GM12865 (cell line): ENCODE data around the gene PTPRN2.

Experiments used
- DNase-seq: peaks from one replicate; pipeline ENCODE4 v3.0.0; 2010; ENCODE audit warnings: low read depth
- H3K4me3 ChIP-seq: 2 replicates; pipeline ENCODE4 v1.5.1; 2011; ENCODE audit warnings: mild to moderate bottlenecking, low read depth, low read length, control low read depth
- TF ChIP-seq, protein P1 (sequence below): IDR thresholded peaks from 2 replicates; pipeline ENCODE4 v1.5.1; 2011; ENCODE audit warnings: low read length, control low read depth, low read depth, inconsistent platforms; ENCODE audit not compliant: insufficient read depth; ENCODE audit errors: missing control alignments

PTPRN2 gene

GRCh38 chr7:157978766-157979165, 608.9 kb downstream of the PTPRN2 start:
- TF ChIP-seq, protein P1, sequence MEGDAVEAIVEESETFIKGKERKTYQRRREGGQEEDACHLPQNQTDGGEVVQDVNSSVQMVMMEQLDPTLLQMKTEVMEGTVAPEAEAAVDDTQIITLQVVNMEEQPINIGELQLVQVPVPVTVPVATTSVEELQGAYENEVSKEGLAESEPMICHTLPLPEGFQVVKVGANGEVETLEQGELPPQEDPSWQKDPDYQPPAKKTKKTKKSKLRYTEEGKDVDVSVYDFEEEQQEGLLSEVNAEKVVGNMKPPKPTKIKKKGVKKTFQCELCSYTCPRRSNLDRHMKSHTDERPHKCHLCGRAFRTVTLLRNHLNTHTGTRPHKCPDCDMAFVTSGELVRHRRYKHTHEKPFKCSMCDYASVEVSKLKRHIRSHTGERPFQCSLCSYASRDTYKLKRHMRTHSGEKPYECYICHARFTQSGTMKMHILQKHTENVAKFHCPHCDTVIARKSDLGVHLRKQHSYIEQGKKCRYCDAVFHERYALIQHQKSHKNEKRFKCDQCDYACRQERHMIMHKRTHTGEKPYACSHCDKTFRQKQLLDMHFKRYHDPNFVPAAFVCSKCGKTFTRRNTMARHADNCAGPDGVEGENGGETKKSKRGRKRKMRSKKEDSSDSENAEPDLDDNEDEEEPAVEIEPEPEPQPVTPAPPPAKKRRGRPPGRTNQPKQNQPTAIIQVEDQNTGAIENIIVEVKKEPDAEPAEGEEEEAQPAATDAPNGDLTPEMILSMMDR, result no peak
- no peak overlapping the region for H3K4me3 ChIP-seq

GRCh38 chr7:157977717-157978496, 609.7 kb downstream of the PTPRN2 start:
- TF ChIP-seq, protein P1, result no peak
- H3K4me3 ChIP-seq, result no peak overlapping the region
- DNase-seq, result no peak

More at GRCh38 chr7:157978766-157979165, 608.9 kb downstream of the PTPRN2 start:
- DNase-seq, result no peak

DNA sequence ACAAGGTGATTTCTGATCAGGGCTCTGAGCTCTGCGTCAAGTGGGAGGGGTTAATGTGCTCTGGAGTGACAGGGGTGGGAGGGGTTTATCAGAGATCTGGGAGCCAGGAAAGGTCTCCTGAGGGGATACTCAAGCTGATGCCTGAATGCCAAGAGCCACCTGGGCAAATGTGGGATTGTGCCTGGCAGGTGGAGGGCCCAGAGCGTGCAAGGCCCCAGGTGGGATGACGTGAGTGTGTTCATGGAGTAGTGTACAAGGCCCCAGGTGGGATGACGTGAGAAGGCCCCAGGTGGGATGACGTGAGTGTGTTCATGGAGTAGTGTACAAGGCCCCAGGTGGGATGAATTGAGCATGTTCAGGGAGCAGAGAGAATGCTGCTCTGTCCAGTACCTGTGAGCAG, 610.3 kb downstream of the PTPRN2 start:
- no peak overlapping the region for H3K4me3 ChIP-seq
- no peak for DNase-seq
- TF ChIP-seq, protein P1, result no peak

DNA sequence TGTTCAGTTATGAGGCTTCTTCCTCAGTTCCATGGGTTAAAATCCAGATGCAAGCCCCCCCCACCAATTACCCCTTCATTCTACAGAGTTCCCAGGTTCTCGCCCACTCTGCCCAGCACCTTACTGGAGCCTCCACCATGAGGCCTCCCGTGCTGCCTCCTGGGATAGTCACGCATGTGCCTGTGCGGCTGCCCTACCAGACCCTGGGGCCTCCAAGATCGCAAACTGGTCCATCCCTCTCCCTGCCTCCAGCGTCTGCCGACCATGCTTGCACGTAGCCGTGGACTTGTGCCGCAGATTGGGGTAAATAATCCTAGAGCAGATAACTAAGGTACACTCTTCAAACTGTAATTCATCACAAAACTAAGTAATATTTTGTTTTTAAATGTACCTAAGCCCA, 611.2 kb downstream of the PTPRN2 start:
- TF ChIP-seq, protein P1, result no peak
- H3K4me3 ChIP-seq, result no peak overlapping the region
- no peak for DNase-seq

GRCh38 chr7:157975401-157976372, 611.9 kb downstream of the PTPRN2 start:
- no peak overlapping the region for H3K4me3 ChIP-seq
- no peak for DNase-seq
- TF ChIP-seq, protein P1, result no peak

DNA sequence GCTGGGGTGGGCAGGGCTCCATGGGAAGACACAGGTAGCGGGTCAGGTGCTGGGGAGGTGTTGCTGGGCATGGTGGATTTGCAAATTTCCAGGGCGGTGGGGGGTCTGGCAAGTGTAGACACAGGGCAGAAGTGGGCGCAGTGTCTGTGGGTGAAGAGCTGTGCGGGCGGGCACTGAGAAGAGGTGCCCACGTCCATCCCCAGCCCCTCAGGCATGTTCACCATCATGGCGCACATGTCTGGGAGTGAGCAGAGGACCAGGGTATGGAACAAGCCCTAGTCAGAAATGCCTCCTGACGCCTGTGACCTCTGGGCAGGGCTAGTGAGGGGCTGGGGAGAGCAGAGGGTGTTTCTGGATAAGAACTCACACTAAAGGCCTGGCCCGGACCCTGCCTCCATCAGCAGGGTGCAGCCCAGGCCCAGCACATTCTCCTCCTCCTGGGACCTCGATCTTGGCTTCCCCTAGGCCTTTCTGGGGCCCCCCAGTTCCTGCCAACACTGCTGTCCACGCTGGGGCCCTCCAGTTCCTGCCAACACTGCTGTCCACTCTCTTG, 612.9 kb downstream of the PTPRN2 start:
- H3K4me3 ChIP-seq, result no peak overlapping the region
- TF ChIP-seq, protein P1, result no peak
- DNase-seq, result no peak
